Kidney (tissue), 14 donors: ENCODE results near the gene TEK. TPM values are rescaled to one million over a fixed set of nuclear protein-coding genes. Genes with fewer than 3 reads are reported as not detected.

Experiments used
- DNase-seq, 5 donors: peaks; one replicate each; pipeline ENCODE4 v3.0.0-alpha.2; 2013 to 2020
- FAIRE-seq: peaks from 2 replicates; lab custom pipeline; 2012; peaks lifted over from hg19 to GRCh38; lab: Jason Lieb, UNC
- H3K27ac ChIP-seq, 2 donors: one replicate each; pipeline ENCODE4 v1.7.0; 2013; ENCODE audit warnings: low read depth in 2 of 2, low read length in 2 of 2, inconsistent platforms in 1 of 2
- H3K27me3 ChIP-seq: one replicate; pipeline ENCODE4 v1.7.1; 2013; ENCODE audit warnings: low read length, inconsistent platforms; ENCODE audit not compliant: control insufficient read depth, insufficient read depth
- H3K36me3 ChIP-seq, 3 donors: one replicate each; pipeline versions ENCODE4 v1.7.0 to v1.7.1; 2013; ENCODE audit warnings: low read length in 3 of 3, control low read depth in 1 of 3, inconsistent platforms in 1 of 3; ENCODE audit not compliant: insufficient read depth in 3 of 3, control insufficient read depth in 2 of 3
- H3K4me1 ChIP-seq, 3 donors: one replicate each; pipeline versions ENCODE4 v1.7.0 to v1.7.1; 2013; ENCODE audit warnings: low read length in 3 of 3, inconsistent platforms in 1 of 3, low read depth in 1 of 3; ENCODE audit not compliant: control insufficient read depth in 2 of 3, insufficient read depth in 2 of 3
- H3K4me3 ChIP-seq, 3 donors: one replicate each; pipeline versions ENCODE4 v1.7.0 to v1.8.1; 2013; ENCODE audit warnings: low read length in 3 of 3, control low read depth in 1 of 3, inconsistent platforms in 1 of 3
- H3K9ac ChIP-seq, 3 donors: one replicate each; pipeline versions ENCODE4 v1.7.0 to v1.7.1; 2013; ENCODE audit warnings: low read length in 3 of 3, control low read depth in 1 of 3, inconsistent platforms in 1 of 3
- H3K9me3 ChIP-seq, 3 donors: one replicate each; pipeline versions ENCODE4 v1.7.0 to v1.7.1; 2013; ENCODE audit warnings: low read length in 3 of 3, control low read depth in 1 of 3, inconsistent platforms in 1 of 3; ENCODE audit not compliant: control insufficient read depth in 2 of 3, insufficient read depth in 1 of 3
- intact Hi-C: fragments of 100-400 bp; cut with DNase I; formaldehyde crosslinking; loops from one replicate; pipeline ENCODE4 v1.11.1; 2022
- polyA plus RNA-seq: library from polyadenylated mRNA; stranded (reverse); fragments of 350-450 nt; fragmentation: Illumina TruSeq; extraction: RNeasy Lipid Tissue Mini Kit (QIAGEN cat#74804); gene quantifications from one replicate; pipeline ENCODE4 v1.2.3, GENCODE V29; 2014; ENCODE audit warnings: low read depth, low replicate concordance; ENCODE audit not compliant: insufficient read depth
- total RNA-seq: library from RNA; stranded (reverse); fragmentation: NEBNext Ultra II Directional; extraction: Animal tissue kit (Norgen Biotek cat#: 25700); gene quantifications from one replicate; pipeline ENCODE4 v1.2.1, GENCODE V29; 2021
- TF ChIP-seq, protein P1 (sequence below): IDR thresholded peaks from 3 replicates; pipeline ENCODE4 v1.5.1; 2012; ENCODE audit warnings: mild to moderate bottlenecking, moderate library complexity, borderline replicate concordance; ENCODE audit not compliant: insufficient read depth; ENCODE audit errors: extremely low read depth
- donor health status: control.
- donor health status: control.
- donor health status: control.
- donor health status: control.
- donor health status: control.
- donor health status: DM: yes; HTN: yes; CAD: no.
- donor health status: Normal renal cell carcinoma (clear cell type).

TEK gene
- total and polyA plus RNA-seq, 2 donors from 2014 or later, result 16.1 to 32.6 TPM

DNA sequence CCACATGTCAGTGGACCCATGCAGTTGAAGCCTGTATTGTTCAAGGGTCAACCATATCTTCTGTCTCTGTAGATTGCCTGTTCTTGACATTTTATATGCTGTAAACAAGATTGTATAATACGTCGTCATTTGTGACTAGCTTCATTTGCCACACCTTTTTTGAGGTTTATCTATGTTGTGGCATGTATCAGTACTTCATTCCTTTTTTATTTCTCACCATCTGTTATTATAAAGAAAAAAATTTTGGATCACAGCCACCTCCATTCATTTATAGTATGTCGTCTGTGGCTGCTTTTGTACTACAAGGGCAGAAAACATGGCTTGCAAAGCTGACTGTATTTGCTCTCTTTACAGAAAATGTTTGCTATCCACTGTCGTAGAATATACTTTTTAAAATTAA lies 72.4 kb downstream of the TEK start:
- TF ChIP-seq, protein P1, sequence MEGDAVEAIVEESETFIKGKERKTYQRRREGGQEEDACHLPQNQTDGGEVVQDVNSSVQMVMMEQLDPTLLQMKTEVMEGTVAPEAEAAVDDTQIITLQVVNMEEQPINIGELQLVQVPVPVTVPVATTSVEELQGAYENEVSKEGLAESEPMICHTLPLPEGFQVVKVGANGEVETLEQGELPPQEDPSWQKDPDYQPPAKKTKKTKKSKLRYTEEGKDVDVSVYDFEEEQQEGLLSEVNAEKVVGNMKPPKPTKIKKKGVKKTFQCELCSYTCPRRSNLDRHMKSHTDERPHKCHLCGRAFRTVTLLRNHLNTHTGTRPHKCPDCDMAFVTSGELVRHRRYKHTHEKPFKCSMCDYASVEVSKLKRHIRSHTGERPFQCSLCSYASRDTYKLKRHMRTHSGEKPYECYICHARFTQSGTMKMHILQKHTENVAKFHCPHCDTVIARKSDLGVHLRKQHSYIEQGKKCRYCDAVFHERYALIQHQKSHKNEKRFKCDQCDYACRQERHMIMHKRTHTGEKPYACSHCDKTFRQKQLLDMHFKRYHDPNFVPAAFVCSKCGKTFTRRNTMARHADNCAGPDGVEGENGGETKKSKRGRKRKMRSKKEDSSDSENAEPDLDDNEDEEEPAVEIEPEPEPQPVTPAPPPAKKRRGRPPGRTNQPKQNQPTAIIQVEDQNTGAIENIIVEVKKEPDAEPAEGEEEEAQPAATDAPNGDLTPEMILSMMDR, result no peak
- H3K27ac ChIP-seq, result no peak overlapping the region
- peaks cover 0 to 5% (median 0%) of the 10 kb centered on the region in 3 donors for H3K4me1 ChIP-seq
- no peak overlapping the region for H3K4me3 ChIP-seq
- no peaks in the 10 kb centered on the region for H3K36me3 ChIP-seq
- intact Hi-C loops, result no loop called here
- H3K9me3 ChIP-seq, result no peaks in the 10 kb centered on the region
- FAIRE-seq (no peak), DNase-seq (no peak)
- H3K27me3 ChIP-seq, result no peaks in the 10 kb centered on the region
- H3K9ac ChIP-seq, result no peak overlapping the region

DNA sequence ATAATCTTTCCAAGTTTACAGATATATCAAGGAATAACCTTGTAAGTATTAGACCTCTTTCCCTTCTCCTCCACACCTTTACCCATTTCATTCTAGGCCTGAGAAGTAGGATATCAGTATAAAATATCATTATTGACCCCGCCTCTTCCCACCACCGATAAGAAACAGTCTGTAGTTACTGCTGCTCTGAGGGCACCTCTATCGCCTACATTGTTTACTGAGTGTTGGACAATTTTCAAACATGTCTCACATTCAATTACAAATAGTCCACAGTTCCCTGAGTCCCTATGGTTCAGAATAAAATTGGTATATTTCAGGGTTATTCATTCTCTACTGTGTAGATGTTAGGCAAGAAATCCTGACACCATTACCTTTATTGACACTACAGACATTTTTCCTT lies 73.4 kb downstream of the TEK start:
- DNase-seq (no peak), FAIRE-seq (no peak)
- Histone ChIP-seq H3K9ac (no peak overlapping the region), H3K36me3 (no peaks in the 10 kb centered on the region), H3K27ac (no peak overlapping the region), H3K27me3 (no peaks in the 10 kb centered on the region), H3K9me3 (no peaks in the 10 kb centered on the region), H3K4me1 (peaks cover 0 to 5% (median 0%) of the 10 kb centered on the region in 3 donors), H3K4me3 (no peak overlapping the region)
- intact Hi-C loops, result no loop called here
- TF ChIP-seq, protein P1, result no peak

DNA sequence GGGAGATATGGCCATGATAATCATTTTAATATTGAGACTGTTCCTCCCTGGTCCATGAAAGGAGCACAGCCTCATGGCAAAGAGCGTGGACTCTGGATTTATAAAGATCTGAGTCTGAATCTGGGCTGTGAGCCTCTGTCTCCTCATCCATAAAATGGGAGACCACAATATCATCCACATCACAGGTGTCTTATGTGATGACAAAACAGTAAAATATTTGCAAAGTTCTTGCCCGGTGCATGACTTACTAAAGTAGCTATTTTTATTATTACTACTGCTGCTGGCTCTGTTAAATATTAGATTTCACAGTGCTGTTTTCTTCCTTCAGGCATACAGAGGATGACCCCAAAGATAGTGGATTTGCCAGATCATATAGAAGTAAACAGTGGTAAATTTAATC lies 74.1 kb downstream of the TEK start:
- no peak for FAIRE-seq
- TF ChIP-seq, protein P1, result no peak
- intact Hi-C loops, result no loop called here

DNA sequence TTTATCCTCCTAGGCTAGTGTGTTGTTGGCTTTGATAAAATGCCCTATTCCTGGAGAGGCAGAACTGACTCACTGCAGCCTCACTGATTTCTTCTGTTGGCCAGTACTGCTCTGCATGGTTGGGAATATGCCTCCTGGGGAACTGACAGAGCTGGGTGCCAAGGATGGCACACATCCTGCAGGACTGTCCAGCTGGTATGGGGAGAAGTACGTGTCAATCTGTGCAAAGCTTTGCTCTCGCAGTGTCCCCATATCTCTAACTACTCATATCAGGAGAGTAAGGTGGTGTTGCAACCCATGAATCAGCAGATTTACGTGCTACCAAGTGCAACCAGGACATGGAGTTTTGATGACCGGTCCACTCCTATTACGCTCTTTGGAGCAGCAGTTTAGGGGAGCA lies 74.7 kb downstream of the TEK start:
- H3K27ac ChIP-seq, result no peak overlapping the region
- no peak for FAIRE-seq

More for the DNA sequence above, 74.1 kb downstream of the TEK start:
- Histone ChIP-seq H3K36me3 (no peaks in the 10 kb centered on the region), H3K9me3 (no peaks in the 10 kb centered on the region), H3K9ac (no peak overlapping the region), H3K27ac (no peak overlapping the region), H3K4me3 (no peak overlapping the region), H3K27me3 (no peaks in the 10 kb centered on the region), H3K4me1 (peaks cover 0 to 5% (median 0%) of the 10 kb centered on the region in 3 donors)
- no peak for DNase-seq

More for the DNA sequence above, 74.7 kb downstream of the TEK start:
- intact Hi-C loops, result no loop called here
- Histone ChIP-seq H3K4me3 (no peak overlapping the region), H3K9me3 (no peaks in the 10 kb centered on the region), H3K27me3 (no peaks in the 10 kb centered on the region), H3K9ac (no peak overlapping the region), H3K4me1 (peaks cover 0 to 5% (median 0%) of the 10 kb centered on the region in 3 donors), H3K36me3 (no peaks in the 10 kb centered on the region)
- TF ChIP-seq, protein P1, result no peak
- no peak for DNase-seq
